Measurements from ENCODE around the gene PCAT7.

Gene PCAT7

GRCh38 chr9:94593459-94594345 lies 38.8 kb downstream of the PCAT7 start, which contains the start of gene FBP2:
Gene FBP2 (minus strand): TSS chr9:94593824. CDS start chr9:94593726, 98 bp downstream.
- TF ChIP-seq, protein P1, sequence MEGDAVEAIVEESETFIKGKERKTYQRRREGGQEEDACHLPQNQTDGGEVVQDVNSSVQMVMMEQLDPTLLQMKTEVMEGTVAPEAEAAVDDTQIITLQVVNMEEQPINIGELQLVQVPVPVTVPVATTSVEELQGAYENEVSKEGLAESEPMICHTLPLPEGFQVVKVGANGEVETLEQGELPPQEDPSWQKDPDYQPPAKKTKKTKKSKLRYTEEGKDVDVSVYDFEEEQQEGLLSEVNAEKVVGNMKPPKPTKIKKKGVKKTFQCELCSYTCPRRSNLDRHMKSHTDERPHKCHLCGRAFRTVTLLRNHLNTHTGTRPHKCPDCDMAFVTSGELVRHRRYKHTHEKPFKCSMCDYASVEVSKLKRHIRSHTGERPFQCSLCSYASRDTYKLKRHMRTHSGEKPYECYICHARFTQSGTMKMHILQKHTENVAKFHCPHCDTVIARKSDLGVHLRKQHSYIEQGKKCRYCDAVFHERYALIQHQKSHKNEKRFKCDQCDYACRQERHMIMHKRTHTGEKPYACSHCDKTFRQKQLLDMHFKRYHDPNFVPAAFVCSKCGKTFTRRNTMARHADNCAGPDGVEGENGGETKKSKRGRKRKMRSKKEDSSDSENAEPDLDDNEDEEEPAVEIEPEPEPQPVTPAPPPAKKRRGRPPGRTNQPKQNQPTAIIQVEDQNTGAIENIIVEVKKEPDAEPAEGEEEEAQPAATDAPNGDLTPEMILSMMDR (IDR thresholded peaks at IDR 0.05; ENCODE audit: extremely low read depth, missing control alignments), result no peak
- no peak for DNase-seq (ENCODE audit: low spot score)

GRCh38 chr9:94599102-94599501 lies 44.2 kb downstream of the PCAT7 start:
- TF ChIP-seq, protein P1 (IDR thresholded peaks at IDR 0.05; ENCODE audit: extremely low read depth, missing control alignments), result no peak
- no peak for DNase-seq (ENCODE audit: low spot score)

DNA sequence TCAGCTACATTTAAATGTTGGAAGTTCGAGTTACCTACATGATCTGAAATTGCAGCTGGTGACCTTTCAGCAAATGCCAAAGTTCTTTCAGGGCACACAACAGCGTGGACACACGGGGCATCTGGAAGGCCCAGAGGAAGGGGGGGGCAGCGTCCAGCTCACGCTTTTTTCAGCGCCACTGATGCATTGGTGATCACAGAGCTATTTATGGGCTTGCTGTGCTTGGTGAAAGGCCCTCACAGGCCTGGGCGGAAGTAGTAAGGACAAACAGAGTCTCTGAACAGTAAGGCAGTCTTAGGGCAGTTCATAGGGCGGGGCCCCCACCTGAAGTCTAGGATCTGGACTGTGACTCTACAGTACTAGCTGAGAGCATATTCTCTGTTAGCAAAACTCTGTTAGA lies 45.4 kb downstream of the PCAT7 start:
- no peak for DNase-seq (ENCODE audit: low spot score)
- TF ChIP-seq, protein P1 (IDR thresholded peaks at IDR 0.05; ENCODE audit: extremely low read depth, missing control alignments), result no peak

GRCh38 chr9:94600715-94601114 lies 45.8 kb downstream of the PCAT7 start:
- TF ChIP-seq, protein P1 (IDR thresholded peaks at IDR 0.05; ENCODE audit: extremely low read depth, missing control alignments), result no peak

DNA sequence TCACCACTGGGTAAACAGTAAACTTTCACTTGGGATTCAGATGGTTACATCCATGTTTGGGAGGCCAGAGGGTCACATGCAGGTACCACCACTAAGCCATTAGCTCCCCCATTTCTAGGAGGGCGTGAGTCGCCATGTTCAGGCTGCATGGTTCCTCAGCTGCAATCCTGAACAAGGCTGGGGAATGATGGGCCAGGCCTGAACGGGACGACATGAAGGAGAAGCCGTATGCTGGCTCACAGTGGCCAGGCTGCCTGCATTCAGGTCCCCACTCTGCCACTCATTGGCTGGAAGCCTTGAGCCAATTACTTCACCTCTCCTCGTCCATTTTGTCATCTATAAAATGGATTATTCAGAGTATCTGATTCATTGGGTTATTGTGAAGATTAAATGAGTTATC lies 47.8 kb downstream of the PCAT7 start:
- no peak for DNase-seq (ENCODE audit: low spot score)
- TF ChIP-seq, protein P1 (IDR thresholded peaks at IDR 0.05; ENCODE audit: extremely low read depth, missing control alignments), result no peak

More at GRCh38 chr9:94600715-94601114, 45.8 kb downstream of the PCAT7 start:
- no peak for DNase-seq (ENCODE audit: low spot score)

GRCh38 chr9:94603259-94604160 lies 48.6 kb downstream of the PCAT7 start:
- TF ChIP-seq, protein P1 (IDR thresholded peaks at IDR 0.05; ENCODE audit: extremely low read depth, missing control alignments), result peak; percentile 79
- DNase-seq (ENCODE audit: low spot score), result peak; percentile 90

Measured in GM20000 (cell line).